NCI-H2107 (cell line): ENCODE measurements around the gene GNE.
"Not testable (repeated sequence)": the region's sequence is repeated elsewhere in the genome, so short reads cannot be mapped to it uniquely, and the experiment has no call there.

Source experiments
- DNase-seq: peaks from one replicate; lab custom pipeline; 2025; lab: John Stamatoyannopoulos, UW

The GNE gene

DNA sequence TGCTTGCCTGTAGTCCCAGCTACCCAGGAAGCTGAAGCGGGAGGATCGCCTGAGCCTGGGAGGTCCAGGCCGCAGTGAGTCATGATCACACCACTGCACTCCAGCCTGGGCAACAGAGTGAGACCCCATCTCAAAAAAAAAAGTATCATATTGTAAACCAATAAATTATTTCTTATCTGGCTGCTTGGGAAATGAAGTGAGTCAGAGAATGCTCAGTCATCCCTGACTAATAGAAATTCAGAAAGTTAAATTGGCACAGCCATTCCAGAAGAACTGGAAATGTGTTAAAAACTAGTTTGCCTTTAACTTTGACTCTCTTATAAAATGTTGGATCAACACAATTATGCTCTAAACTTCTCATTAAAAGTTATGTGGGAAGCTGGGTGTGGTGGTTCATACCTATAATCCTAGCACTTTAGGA lies 9.8 kb upstream of the GNE start:
- no peak for DNase-seq

DNA sequence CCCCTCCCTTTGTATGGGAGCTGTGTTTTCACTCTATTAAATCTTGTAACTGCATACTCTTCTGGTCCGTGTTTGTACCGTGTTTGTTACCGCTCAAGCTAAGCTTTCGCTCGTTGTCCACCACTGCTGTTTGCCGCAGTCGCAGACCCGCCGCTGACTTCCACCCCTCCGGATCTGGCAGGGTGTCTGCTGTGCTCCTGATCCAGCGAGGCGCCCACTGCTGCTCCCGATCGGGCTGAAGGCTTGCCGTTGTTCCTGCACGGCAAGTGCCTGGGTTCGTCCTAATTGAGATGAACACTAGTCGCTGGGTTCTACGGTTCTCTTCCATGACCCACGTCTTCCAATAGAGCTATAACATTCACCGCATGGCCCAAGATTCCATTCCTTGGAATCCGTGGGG lies 6.6 kb upstream of the GNE start:
- no peak for DNase-seq

DNA sequence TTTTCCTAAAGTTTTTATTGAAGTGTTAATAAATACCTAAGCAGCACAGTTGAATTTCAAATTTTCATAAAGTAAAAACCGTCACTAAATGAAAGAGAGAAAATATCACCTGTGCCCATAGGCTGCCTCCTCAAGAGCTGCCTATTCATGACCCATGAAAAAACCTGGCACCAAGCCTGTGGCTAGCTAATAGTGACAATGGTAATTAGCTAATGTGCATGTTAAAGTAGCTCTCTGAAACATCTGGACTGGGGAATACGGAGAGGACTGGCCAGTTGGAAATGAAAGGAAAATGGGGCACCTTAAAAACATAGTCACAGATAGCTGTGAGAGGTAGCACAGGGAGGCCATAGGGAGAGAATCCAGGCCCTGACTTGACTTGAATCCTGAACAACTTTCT lies 5.4 kb upstream of the GNE start:
- no peak for DNase-seq

DNA sequence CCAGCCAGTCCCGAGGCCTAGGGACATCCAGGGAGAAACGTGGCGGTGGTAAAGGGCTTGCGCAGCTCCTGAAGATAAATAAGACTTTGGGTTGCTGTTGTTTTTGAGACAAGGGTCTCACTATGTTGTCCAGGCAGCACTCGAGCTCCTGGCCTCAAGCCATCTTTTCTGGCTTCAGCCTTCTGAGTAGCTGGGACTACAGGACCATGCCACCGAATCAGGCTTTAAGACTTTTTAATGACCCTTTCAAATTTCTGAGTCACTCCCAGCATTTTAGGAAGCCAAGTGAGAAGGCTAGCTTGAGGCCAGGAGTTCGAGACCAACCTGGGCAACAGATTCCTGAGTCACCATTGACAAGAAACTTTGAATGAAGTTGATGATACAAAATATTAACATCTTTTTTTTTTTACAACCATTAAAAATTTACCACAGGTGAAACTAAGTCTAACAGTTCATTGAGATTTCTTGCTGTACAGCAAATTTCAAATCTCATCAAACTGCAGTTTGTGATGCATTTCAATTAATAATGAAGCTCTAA lies 817 bp upstream of the GNE start:
- DNase-seq: no peak

DNA sequence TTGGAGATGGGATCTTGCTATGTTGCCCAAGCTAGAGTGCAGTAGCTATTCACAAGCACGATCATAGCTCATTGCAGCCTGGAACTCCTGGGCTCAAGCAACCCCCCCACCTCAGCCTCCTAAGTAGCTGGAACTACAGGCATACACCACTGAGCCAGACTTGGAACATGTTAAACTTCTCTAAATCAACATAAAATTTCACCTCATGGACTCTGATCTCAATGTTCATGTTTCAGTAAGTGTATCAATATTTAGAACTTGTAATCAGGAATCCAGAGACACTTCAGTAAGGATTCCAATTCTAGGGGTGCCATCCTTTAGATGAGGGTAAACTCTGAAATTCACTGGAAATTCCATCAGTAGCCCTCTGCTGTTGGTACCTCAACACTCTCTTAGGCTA lies 6.8 kb downstream of the GNE start:
- DNase-seq: no peak

DNA sequence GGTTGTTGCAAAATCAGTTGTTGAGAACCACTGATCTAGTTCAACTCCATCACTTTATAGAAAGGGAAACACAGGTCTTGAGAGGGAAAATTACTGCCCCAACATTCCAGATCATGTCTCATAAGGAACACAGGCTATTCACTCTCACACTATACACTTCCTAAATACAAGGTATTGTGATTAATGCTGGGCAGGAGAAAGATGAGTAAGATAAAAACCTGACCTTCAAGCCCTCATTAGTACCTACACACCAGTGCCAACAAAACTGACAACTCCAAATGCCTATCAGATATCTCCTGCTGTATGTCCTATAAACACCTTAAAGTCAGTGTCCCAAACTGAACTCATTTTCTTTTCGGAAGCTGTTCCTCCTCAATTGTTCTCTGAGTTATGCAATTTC lies 8.2 kb downstream of the GNE start:
- no peak for DNase-seq

DNA sequence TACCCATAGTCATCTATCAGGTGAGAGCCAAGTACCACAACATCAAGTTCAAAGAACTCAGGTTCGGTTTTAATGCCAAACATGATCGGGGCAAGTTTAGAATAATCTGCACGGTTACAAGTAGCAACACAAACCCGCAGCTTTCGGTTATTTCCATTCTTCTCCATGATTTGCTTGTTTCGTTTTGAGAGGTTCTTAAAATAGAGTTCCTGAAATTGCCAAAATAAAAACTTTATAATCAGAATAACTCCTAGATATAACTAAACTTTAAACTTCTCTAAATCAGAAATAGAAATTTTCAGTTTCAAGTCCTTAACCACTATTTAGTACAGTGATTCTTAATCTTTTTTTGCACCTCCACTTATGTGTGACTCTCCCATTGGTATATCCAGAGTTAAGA lies 9.1 kb downstream of the GNE start:
- no peak for DNase-seq

DNA sequence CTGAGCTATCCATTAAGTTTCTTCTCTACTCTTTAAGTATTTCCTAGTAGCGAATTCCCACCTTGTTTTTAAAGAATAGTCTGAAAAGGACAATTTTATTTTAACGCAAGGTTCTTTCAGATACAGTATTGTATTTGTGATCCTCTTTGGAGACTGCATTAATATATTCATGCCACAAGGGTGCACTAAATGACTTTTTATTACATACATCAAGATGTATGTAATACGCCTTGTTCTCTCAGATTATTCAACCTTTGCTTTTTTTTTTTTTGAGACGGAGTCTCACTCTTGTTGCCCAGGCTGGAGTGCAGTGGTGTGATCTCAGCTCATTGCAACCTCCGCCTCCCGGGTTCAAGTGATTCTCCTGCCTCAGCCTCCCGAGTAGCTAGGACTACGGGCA lies 10.2 kb downstream of the GNE start:
- not testable (repeated sequence) for DNase-seq

DNA sequence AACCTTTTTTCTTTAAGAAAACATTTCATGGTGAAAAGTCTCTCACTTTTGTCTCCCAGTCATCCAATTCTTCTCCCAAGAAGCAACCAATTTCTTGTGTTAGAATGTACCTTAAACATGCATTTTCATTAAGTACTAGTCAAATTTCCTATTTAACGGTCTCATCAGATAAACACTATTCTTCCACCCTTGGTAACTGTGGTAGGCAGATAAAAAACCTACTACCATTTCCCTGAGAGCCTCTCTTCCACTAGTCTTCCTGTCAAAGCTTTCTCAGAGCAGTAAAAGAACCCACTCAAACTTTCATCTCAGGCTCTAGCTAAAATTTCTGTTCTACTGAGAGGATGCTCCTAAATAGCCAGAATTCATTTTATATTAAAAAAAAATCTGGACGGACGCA lies 10.9 kb downstream of the GNE start:
- no peak for DNase-seq

DNA sequence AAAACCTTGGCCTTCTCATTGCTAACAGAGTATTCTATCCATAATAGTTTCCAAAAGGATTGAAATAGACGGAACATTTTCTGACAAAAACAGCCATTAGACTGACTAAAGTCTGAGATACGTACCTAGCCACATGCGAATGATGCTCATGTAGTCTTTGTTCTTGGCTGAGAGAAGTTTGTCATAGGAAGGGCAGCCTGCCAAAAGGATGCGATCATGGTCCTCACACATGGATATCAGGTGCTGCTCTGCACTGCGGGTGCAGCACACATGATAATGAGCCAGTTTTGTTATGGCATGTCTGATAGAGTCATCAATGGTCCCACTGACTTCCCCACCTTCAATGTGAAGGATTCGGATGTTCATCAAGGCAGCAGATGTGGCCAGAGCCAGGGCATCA lies 12.3 kb downstream of the GNE start:
- DNase-seq: no peak

DNA sequence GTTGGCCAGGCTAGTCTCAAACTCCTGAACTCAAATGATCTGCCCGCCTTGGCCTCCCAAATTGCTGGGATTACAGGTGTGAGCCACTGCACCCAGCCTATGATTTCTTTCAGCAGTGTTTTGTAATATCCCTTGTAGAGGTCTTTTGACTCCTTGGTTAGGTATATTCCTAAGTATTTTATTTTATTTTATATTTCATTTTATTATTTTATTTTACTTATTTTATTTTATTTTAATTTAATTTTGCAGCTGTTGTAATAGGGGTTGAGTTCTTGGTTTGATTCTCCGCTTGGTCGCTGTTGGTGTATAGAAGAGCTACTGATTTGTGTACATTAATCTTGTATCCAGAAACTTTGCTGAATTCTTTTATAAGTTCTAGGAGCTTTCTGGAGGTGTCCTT lies 18.6 kb downstream of the GNE start:
- not testable (repeated sequence) for DNase-seq

DNA sequence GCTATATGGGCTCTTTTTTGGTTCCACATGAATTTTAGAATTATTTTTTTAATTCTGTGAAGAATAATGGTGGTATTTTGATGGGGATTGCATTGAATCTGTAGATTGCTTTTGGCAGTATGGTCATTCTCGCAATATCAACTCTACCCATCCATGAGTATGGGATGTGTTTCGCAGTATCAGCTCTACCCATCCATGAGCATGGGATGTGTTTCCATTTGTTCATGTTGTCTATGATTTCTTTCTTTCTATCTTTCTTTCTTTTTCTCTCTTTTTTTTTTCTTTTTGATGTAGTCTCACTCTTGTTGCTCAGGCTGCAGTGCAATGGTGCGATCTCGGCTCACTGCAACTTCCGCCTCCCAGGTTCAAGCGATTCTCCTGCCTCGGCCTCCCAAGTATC lies 19.0 kb downstream of the GNE start:
- DNase-seq: not testable (repeated sequence)

DNA sequence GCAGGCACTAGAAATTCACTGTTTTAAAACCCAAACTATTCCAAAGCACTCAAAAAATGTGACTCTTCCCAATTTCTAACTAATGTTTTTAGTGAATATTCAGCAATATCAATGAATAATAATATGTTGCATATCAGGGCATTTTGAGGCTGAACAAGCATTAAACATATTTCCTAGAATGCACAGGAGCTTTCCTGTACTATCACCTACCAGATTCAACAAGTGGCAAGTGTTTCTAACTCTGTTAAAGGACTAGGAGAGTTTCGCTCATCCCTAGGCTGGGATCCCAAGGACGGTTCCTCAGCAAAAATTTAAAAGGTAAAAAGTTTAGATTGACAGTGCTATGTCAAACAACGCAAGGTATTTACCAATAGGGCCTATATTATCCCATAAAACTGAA lies 21.0 kb downstream of the GNE start:
- no peak for DNase-seq

DNA sequence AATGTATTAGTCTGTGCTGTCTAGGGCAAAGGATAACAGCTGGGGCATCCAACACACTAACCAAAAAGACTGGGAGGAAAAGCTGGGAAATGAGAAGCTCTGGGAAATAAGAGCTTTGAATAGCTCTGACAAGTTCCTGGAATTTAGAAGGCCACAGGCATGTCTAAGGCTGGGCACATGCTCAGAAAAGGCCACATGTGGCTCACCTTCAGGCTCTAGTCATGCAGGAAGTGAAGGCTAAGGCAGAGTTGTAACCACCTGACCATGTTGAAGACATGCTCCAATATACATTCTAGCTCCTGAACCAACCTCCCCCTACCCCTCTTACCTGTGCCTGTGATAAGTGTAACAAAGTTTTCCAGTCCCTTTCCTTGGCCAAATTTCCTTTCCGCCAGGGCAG lies 35.8 kb downstream of the GNE start:
- no peak for DNase-seq

DNA sequence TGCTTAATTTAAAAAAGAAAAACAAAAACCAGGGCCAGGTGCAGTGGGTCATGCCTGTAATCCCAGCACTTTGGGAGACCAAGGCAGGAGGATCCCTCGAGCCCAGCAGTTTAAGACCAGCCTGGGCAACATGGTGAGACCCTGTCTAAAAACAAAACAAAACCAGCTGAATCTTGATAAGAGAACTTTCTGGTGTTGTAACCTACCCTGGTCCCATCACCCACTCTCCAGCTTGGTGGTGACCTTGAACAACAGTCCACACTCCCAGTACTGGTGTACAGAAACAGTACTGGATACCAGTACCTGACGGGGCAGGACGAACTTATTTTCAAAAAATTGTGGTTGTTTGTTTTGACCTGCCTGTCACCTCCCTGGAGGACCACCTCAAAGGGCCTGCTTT lies 36.6 kb downstream of the GNE start:
- DNase-seq: no peak

DNA sequence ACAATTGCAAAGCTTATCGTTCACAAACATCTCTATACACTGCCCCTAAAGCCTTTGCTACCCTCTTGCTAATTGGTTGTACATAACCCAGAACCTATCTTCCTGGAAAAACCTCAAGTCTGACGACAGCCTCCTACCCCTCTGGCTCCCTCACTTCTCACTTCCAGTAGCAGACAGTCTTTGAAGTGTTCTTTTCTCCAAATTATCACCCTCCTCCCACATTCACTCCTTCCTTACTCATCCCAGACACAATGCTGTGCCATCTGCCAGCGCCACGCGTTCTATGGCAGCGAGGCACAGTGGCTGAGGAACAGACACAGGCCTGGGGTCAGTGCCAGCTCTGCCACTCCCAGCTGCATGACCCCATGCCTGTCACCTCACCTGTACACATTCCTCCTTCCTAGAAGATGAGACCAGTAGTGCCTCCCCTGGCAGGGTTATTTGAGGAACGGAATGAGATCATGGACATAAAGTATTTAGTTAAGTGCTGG lies 39.8 kb downstream of the GNE start:
- DNase-seq: no peak

DNA sequence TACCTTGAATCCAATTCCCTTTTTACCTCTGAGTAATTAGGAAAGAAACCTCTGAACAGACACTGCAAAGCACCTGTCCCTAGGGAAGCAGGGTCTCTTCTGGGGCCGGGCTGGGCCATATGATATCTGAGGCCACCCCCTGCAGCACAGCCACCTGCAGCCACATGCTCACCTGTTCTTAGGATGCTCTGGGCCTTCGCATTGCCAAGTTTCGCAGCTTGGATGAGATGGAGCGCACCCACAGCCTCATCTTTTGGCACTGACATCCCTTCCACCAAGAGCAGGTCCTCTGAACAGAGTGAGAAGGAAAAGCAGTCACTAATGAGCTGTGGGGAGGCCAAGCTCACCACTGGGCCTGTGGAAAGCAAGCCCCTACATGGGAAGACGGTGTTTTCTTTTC lies 40.2 kb downstream of the GNE start:
- DNase-seq: peak; percentile 32

DNA sequence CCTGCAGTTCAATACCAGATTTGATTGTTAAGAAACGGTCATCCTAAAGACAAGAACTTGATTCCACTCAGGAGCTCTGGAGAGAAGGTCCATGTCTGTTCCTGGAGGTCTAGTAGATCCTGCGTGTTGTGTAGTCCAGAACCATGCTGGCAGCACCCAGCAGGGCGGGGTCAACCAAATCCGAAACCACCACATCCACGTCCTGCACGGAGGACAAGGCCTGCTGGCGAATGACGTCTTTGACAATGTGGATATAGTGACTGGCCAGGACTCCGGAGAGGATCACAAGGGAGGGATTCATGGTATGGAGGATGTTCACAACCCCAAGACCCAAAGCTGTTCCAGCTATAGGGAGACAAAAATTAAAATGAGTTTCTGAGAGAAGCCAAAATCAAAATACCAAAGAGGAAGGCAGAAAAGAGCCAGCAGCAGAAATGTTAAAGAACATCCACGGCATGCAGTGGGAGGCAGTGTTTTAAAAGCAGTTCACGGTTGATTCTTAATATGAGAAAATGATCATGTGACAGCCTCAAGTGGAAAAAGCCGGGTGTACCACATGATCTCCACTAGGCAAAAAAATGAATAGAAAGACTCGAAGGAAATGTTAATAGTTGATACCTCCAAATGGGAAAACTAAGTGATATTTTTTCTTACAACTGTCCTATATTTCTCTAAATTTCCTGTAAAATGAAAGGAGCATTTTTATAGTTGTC lies 40.8 kb downstream of the GNE start:
- DNase-seq: peak; percentile 13

DNA sequence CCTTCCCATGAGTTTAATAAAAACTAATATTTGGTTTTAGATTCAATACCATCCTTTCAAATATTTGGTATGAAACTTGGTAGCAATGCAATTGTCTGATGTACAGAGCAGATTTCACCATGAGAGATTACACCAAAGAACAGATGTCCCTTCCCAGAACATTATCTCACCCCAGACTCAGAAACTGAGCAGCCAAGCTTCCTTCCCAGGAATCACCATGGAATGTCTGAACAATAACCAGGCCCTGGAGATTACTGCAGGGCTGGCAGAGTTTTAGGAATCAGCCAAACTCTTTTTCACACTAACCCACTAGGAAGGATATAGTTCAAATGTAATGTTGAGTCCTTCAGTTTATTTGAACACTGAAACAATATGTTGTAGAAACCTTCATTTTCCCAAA lies 43.7 kb downstream of the GNE start:
- DNase-seq: no peak

DNA sequence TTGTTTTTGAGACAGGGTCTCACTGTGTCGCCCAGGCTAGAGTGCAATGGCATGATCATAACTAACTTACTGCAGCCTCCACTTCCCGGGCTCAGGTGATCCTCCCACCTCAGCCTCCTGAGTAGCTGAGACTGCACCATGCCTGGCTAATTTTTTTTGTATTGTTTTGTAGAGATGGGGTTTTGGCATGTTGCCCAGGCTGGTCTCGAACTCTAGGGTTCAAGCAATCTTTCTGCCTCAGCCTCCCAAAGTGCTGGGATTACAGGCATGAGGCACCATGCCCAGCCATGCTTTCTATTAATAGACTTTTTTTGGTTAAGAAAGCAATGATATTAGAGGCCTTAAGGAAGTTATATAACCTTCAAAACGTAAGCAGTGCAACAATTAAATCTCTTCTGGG lies 44.3 kb downstream of the GNE start:
- no peak for DNase-seq

DNA sequence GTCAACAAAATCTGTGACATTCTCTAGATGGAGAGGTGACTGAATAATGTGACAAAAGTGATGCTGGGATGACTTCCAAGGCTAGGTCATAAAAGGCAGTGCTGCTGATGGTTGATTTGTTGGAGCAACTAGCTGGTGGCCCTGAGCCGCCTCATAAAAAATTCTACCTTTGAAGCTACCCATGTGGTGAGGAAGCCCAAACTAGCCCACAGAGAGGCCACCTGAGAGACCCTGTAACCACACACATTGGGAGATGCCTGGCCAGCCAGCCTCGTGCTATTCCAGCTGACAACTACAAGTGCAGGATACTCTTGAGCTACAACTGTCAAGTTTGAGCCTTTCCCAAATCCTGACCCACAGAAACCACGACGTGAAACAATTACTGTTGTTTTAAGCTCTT lies 44.9 kb downstream of the GNE start:
- no peak for DNase-seq

DNA sequence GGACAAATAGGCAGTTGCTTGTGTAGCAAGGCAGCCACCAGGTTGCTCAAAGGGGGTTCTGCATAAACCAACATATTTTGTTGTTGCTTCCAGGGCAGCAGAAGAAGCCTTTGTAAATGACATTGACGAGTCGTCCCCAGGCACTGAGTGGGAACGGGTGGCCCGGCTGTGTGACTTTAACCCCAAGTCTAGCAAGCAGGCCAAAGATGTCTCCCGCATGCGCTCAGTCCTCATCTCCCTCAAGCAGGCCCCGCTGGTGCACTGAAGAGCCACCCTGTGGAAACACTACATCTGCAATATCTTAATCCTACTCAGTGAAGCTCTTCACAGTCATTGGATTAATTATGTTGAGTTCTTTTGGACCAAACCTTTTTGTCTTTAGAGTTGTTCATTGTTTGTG lies 46.7 kb downstream of the GNE start:
- DNase-seq: no peak

DNA sequence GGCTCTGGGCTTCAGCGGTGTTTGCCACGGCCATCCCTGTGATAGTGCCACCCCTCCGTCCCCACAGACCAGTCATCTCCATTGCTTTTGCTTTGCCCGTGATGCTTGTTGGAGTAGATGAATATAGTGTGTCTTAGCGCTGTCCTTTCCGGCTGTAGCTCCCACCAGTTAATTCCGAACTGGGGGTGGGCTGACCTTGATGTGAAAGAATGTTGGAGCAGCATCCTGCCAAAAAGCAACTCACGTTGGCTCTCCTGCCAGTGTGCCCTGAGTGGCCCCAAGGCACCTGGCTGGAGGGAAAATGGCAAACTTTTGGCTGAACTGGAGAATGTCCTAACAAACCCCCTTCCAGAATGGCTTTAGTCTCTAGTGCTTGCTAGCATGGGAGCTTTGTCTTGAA lies 47.5 kb downstream of the GNE start:
- no peak for DNase-seq
